Progenitor cell of endocrine pancreas (in vitro differentiated cells): Measurements from ENCODE around the gene HTR5A. TPM values are rescaled to one million over a fixed set of nuclear protein-coding genes. Genes with fewer than 3 reads are reported as not detected.

ENCODE experiments used
- DNase-seq: peaks from one replicate; pipeline ENCODE4 v3.0.0; 2021; ENCODE audit warnings: low spot score; ENCODE audit not compliant: unreplicated experiment
- H3K27ac Mint-ChIP-seq: 2 replicates; pipeline ENCODE4 v1.8.0; 2021; ENCODE audit warnings: mild to moderate bottlenecking, moderate library complexity, mixed read lengths
- H3K27me3 Mint-ChIP-seq: 2 replicates; pipeline ENCODE4 v1.8.0; 2021; ENCODE audit warnings: mixed read lengths
- H3K36me3 Mint-ChIP-seq: 2 replicates; pipeline ENCODE4 v1.8.0; 2022; ENCODE audit warnings: mixed read lengths; ENCODE audit not compliant: insufficient read depth
- H3K4me1 Mint-ChIP-seq: 2 replicates; pipeline ENCODE4 v1.8.0; 2021; ENCODE audit warnings: low read depth, mixed read lengths
- H3K4me3 Mint-ChIP-seq: 2 replicates; pipeline ENCODE4 v1.8.0; 2021; ENCODE audit warnings: low read depth, mild to moderate bottlenecking, moderate library complexity, mixed read lengths
- H3K9me3 Mint-ChIP-seq: 2 replicates; pipeline ENCODE4 v1.8.0; 2021; ENCODE audit warnings: low read depth, mixed read lengths
- total RNA-seq: library from RNA; stranded (reverse); gene quantifications from 2 replicates; pipeline ENCODE4 v1.2.1, GENCODE V29; 2021
- TF ChIP-seq, protein P1 (sequence below): fragments of 200-600 bp; sonication (generic); IDR thresholded peaks from one replicate; pipeline ENCODE4 v1.5.0; 2021; ENCODE audit warnings: antibody characterized with exemption, mild to moderate bottlenecking; ENCODE audit not compliant: unreplicated experiment

Gene HTR5A
- total RNA-seq, 1 donor from 2014 or later: not detected

DNA sequence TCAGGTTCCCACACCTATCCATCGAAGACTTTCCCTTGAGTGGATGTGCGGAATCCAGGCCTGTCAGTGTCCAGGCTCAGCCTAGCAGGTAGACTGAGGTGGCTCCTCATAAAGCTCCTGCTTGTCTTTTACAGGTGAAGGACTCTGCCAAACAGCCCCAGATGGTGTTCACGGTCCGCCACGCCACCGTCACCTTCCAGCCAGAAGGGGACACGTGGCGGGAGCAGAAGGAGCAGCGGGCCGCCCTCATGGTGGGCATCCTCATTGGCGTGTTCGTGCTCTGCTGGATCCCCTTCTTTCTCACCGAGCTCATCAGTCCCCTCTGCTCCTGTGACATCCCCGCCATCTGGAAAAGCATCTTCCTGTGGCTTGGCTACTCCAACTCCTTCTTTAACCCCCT, 13.9 kb downstream of the HTR5A start:
- no peak overlapping the region for H3K4me3 Mint-ChIP-seq

DNA sequence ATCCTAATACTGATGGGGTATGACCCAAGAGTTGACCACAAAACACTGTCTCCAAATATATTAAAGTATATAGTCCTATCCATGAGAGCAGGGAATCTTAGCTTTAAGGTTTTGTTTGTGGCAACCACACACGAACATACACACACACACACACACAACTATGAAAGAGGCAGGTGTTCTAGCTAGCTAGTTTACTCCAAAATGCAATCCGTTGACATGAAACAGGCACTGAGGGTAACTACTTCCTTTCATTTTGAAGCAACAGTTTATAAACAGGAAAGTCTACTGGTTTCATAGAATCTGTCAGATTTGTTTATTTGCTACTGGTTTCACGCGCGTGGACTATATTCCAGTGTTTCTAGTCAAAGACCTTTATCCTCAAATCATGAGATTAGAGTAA, 14.8 kb downstream of the HTR5A start:
- Mint-ChIP-seq H3K9me3 (peaks cover 3% of the 10 kb centered on the region), H3K4me3 (no peak overlapping the region), H3K4me1 (no peaks in the 10 kb centered on the region), H3K27me3 (peaks cover 8% of the 10 kb centered on the region), H3K27ac (no peak overlapping the region), H3K36me3 (no peaks in the 10 kb centered on the region)
- TF ChIP-seq, protein P1, sequence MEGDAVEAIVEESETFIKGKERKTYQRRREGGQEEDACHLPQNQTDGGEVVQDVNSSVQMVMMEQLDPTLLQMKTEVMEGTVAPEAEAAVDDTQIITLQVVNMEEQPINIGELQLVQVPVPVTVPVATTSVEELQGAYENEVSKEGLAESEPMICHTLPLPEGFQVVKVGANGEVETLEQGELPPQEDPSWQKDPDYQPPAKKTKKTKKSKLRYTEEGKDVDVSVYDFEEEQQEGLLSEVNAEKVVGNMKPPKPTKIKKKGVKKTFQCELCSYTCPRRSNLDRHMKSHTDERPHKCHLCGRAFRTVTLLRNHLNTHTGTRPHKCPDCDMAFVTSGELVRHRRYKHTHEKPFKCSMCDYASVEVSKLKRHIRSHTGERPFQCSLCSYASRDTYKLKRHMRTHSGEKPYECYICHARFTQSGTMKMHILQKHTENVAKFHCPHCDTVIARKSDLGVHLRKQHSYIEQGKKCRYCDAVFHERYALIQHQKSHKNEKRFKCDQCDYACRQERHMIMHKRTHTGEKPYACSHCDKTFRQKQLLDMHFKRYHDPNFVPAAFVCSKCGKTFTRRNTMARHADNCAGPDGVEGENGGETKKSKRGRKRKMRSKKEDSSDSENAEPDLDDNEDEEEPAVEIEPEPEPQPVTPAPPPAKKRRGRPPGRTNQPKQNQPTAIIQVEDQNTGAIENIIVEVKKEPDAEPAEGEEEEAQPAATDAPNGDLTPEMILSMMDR: no peak
- no peak for DNase-seq

More for the DNA sequence above, 13.9 kb downstream of the HTR5A start:
- TF ChIP-seq, protein P1: no peak
- Mint-ChIP-seq H3K27ac (no peak overlapping the region), H3K9me3 (peaks cover 3% of the 10 kb centered on the region), H3K36me3 (no peaks in the 10 kb centered on the region), H3K4me1 (no peaks in the 10 kb centered on the region), H3K27me3 (peaks cover 8% of the 10 kb centered on the region)
- DNase-seq: no peak

GRCh38 chr7:155090684-155091083, 20.6 kb downstream of the HTR5A start:
- H3K36me3 Mint-ChIP-seq: no peaks in the 10 kb centered on the region
- no peak overlapping the region for H3K27ac Mint-ChIP-seq
- H3K9me3 Mint-ChIP-seq: peaks cover under 1% of the 10 kb centered on the region
- no peak overlapping the region for H3K4me3 Mint-ChIP-seq
- no peaks in the 10 kb centered on the region for H3K27me3 Mint-ChIP-seq
- TF ChIP-seq, protein P1: no peak
- no peaks in the 10 kb centered on the region for H3K4me1 Mint-ChIP-seq
- no peak for DNase-seq

GRCh38 chr7:155093596-155093995, 23.5 kb downstream of the HTR5A start:
- peaks cover 2% of the 10 kb centered on the region for H3K9me3 Mint-ChIP-seq
- H3K27ac Mint-ChIP-seq: no peak overlapping the region
- TF ChIP-seq, protein P1: no peak
- H3K4me1 Mint-ChIP-seq: no peaks in the 10 kb centered on the region
- no peaks in the 10 kb centered on the region for H3K36me3 Mint-ChIP-seq
- no peak for DNase-seq
- H3K27me3 Mint-ChIP-seq: peaks cover 4% of the 10 kb centered on the region
- H3K4me3 Mint-ChIP-seq: no peak overlapping the region

- TF ChIP-seq, protein P1: no peak
- DNase-seq: no peak
These were observed 24.6 kb downstream of the HTR5A start for GRCh38 chr7:155094636-155095135.

More at GRCh38 chr7:155094636-155095135, 24.6 kb downstream of the HTR5A start:
- Mint-ChIP-seq H3K36me3 (no peaks in the 10 kb centered on the region), H3K4me1 (no peaks in the 10 kb centered on the region), H3K9me3 (peaks cover 2% of the 10 kb centered on the region), H3K27me3 (peaks cover 4% of the 10 kb centered on the region), H3K27ac (no peak overlapping the region), H3K4me3 (no peak overlapping the region)
